CD14-positive monocyte (primary cell): ENCODE data around the gene PIAS4. TPM values are rescaled to one million over a fixed set of nuclear protein-coding genes. Genes with fewer than 3 reads are reported as not detected.
A peak's percentile ranks its signal among the peaks of the same experiment; 100 is the strongest.

Experiments used
- DNase-seq, 3 donors: peaks; one replicate each; pipeline ENCODE4 v3.0.0-alpha.2; 2011 to 2022
- H2AFZ ChIP-seq: 2 replicates; pipeline ENCODE4 v1.6.0; 2012; ENCODE audit warnings: mild to moderate bottlenecking, low read depth, low read length, inconsistent platforms; ENCODE audit not compliant: insufficient read depth, poor library complexity, severe bottlenecking
- H3K27ac ChIP-seq, 2 donors: 1 replicate in 1 of 2; 2 replicates in 1 of 2; pipeline ENCODE4 v1.5.1; 2012 to 2013; ENCODE audit warnings: low read length in 2 of 2, control low read depth in 1 of 2, inconsistent platforms in 1 of 2, low read depth in 1 of 2, mild to moderate bottlenecking in 1 of 2
- H3K27me3 ChIP-seq, 2 donors: one replicate each; pipeline versions ENCODE4 v1.6.0 to v1.6.1; 2011 to 2013; ENCODE audit warnings: low read length in 2 of 2; ENCODE audit not compliant: control insufficient read depth in 2 of 2, insufficient read depth in 2 of 2
- H3K36me3 ChIP-seq, 2 donors: replicated peaks in 1 of 2; 1 replicate in 1 of 2; 2 replicates in 1 of 2; pipeline versions ENCODE4 v1.5.1 to v1.6.1; 2012 to 2013; ENCODE audit warnings: low read length in 2 of 2, control low read depth in 1 of 2, inconsistent platforms in 1 of 2, mild to moderate bottlenecking in 1 of 2; ENCODE audit not compliant: insufficient read depth in 2 of 2, control insufficient read depth in 1 of 2
- H3K4me1 ChIP-seq, 2 donors: 1 replicate in 1 of 2; 2 replicates in 1 of 2; pipeline versions ENCODE4 v1.5.1 to v1.6.1; 2012 to 2013; ENCODE audit warnings: low read length in 2 of 2, control low read depth in 1 of 2, inconsistent platforms in 1 of 2, mild to moderate bottlenecking in 1 of 2, moderate library complexity in 1 of 2; ENCODE audit not compliant: insufficient read depth in 2 of 2, control insufficient read depth in 1 of 2
- H3K4me2 ChIP-seq: replicated peaks from 2 replicates; pipeline ENCODE3; 2012; ENCODE audit warnings: low read length, moderate library complexity, mild to moderate bottlenecking; ENCODE audit not compliant: poor library complexity, severe bottlenecking; ENCODE audit errors: extremely low read depth
- H3K4me3 ChIP-seq, 3 experiments: fragments of 200-600 bp in 1 of 3; sonication (generic) in 1 of 3; replicated peaks in 1 of 3; 1 replicate in 2 of 3; 2 replicates in 1 of 3; pipeline ENCODE4 v1.5.1; 2011 to 2013; ENCODE audit warnings: low read length in 3 of 3, mild to moderate bottlenecking in 3 of 3, control low read depth in 2 of 3, low read depth in 2 of 3, inconsistent platforms in 1 of 3, moderate library complexity in 1 of 3
- H3K79me2 ChIP-seq: 2 replicates; pipeline ENCODE4 v1.6.0; 2012; ENCODE audit warnings: mild to moderate bottlenecking, control low read depth, inconsistent platforms, low read length, moderate library complexity; ENCODE audit not compliant: insufficient read depth
- H3K9ac ChIP-seq: 2 replicates; pipeline ENCODE4 v1.6.0; 2017; ENCODE audit warnings: low read length, mild to moderate bottlenecking; ENCODE audit not compliant: insufficient read depth, poor library complexity, severe bottlenecking
- H3K9me3 ChIP-seq, 2 donors: replicated peaks in 1 of 2; 1 replicate in 1 of 2; 2 replicates in 1 of 2; pipeline versions ENCODE4 v1.5.1 to v1.6.1; 2012 to 2013; ENCODE audit warnings: low read length in 2 of 2, control low read depth in 1 of 2; ENCODE audit not compliant: control insufficient read depth in 1 of 2, insufficient read depth in 1 of 2
- H4K20me1 ChIP-seq: 2 replicates; pipeline ENCODE4 v1.6.0; 2012; ENCODE audit warnings: mild to moderate bottlenecking, low read length, control low read depth, moderate library complexity; ENCODE audit not compliant: insufficient read depth
- H3K27ac Mint-ChIP-seq, 7 donors: one replicate each; pipeline ENCODE4 v1.8.0; 2020; ENCODE audit warnings: mild to moderate bottlenecking in 7 of 7, mixed read lengths in 7 of 7, moderate library complexity in 6 of 7, inconsistent platforms in 2 of 7
- H3K27me3 Mint-ChIP-seq, 3 donors: one replicate each; pipeline ENCODE4 v1.8.0; 2021 to 2022; ENCODE audit warnings: low read depth in 3 of 3, mild to moderate bottlenecking in 3 of 3, mixed read lengths in 3 of 3, moderate library complexity in 3 of 3, inconsistent platforms in 1 of 3
- H3K36me3 Mint-ChIP-seq, 2 donors: one replicate each; pipeline ENCODE4 v1.8.0; 2020; ENCODE audit warnings: mixed read lengths in 2 of 2, inconsistent platforms in 1 of 2, mild to moderate bottlenecking in 1 of 2
- H3K4me1 Mint-ChIP-seq: one replicate; pipeline ENCODE4 v1.8.0; 2020; ENCODE audit warnings: mild to moderate bottlenecking, mixed read lengths
- H3K4me3 Mint-ChIP-seq, 2 donors: one replicate each; pipeline ENCODE4 v1.8.0; 2020; ENCODE audit warnings: mild to moderate bottlenecking in 2 of 2, mixed read lengths in 2 of 2, moderate library complexity in 1 of 2
- H3K9me3 Mint-ChIP-seq, 7 donors: one replicate each; pipeline ENCODE4 v1.8.0; 2020 to 2022; ENCODE audit warnings: mixed read lengths in 7 of 7, mild to moderate bottlenecking in 6 of 7, moderate library complexity in 6 of 7, inconsistent platforms in 2 of 7
- CTCF ChIP-seq: fragments of 200-600 bp; IDR thresholded peaks from one replicate; pipeline ENCODE4 v1.8.0; 2022; ENCODE audit warnings: antibody characterized with exemption, mild to moderate bottlenecking
- WGBS: methylation state at CpG from one replicate; pipeline ENCODE4 v1.1.5; 2013; ENCODE audit warnings: missing lambda C conversion rate; ENCODE audit not compliant: insufficient coverage; 5-methylcytosine and 5-hydroxymethylcytosine counted together
- intact Hi-C, 2 donors: fragments of 100-400 bp; cut with micrococcal nuclease; formaldehyde crosslinking; loops; one replicate each; pipeline versions ENCODE4 v1.15.0 to v1.15.1; 2023
- polyA plus RNA-seq, 3 donors: library from polyadenylated mRNA; depleted of rRNA in 1 of 3; unstranded in 2 of 3; stranded (reverse) in 1 of 3; fragments of 300-500 nt in 2 of 3; fragments of >200 nt in 1 of 3; fragmentation: Illumina TruSeq in 2 of 3; gene quantifications; 1 replicate in 2 of 3; 2 replicates in 1 of 3; pipeline ENCODE4 v1.2.3, GENCODE V29; 2012 to 2021

Gene PIAS4
- polyA plus RNA-seq, 3 donors: 2.3 to 8.1 (median 5.9) TPM

- Histone ChIP-seq H3K79me2 (peaks cover 5% of the 10 kb centered on the region), H3K9ac (no peak overlapping the region), H3K4me1 (peaks cover 37 to 39% of the 10 kb centered on the region in 2 donors), H3K36me3 (no peaks in the 10 kb centered on the region), H2AFZ (no peak overlapping the region), H3K4me2 (no peak overlapping the region), H3K27ac (no peak overlapping the region), H3K9me3 (no peaks in the 10 kb centered on the region), H3K27me3 (no peaks in the 10 kb centered on the region), H3K4me3 (no peak overlapping the region), H4K20me1 (no peaks in the 10 kb centered on the region)
- WGBS: 100% methylated on average over 2 of the region's 3 CpGs
- H3K27me3 Mint-ChIP-seq: peaks cover 0 to 4% (median 2%) of the 10 kb centered on the region in 3 donors
- no peak for TF ChIP-seq CTCF
- H3K27ac Mint-ChIP-seq: peak overlapping the region in 1 of 7 donors; percentile 71
- intact Hi-C loops: no loop called here
- peaks cover 0 to 3% (median 0%) of the 10 kb centered on the region in 7 donors for H3K9me3 Mint-ChIP-seq
- peaks cover 38% of the 10 kb centered on the region for H3K4me1 Mint-ChIP-seq
- H3K4me3 Mint-ChIP-seq: no peak overlapping the region
- no peak for DNase-seq
- H3K36me3 Mint-ChIP-seq: no peaks in the 10 kb centered on the region
Observed at GRCh38 chr19:4071610-4072009, 64.1 kb downstream of the PIAS4 start.

DNA sequence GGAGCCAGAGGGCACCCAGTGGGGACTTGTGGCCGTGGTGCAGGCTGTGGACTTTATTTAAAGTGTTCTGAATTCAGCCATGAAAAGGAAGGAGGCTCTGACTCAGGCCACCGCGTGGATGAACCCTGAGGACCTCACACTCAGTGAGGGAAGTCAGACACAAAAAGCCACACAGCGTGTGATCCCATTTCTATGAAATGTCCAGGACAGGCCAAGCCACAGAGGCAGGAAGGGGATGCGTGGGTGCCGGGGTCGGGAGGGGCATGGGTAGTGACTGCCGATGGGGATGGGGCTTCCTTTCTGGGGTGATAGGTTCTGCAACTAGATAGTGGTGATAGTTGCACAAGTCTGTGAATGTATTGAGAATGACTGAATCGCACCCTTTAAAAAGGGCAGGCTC lies 67.8 kb downstream of the PIAS4 start:
- no peaks in the 10 kb centered on the region for H3K36me3 Mint-ChIP-seq
- H4K20me1 ChIP-seq: no peaks in the 10 kb centered on the region
- peak overlapping the region; percentile 45 to 57 for H3K27ac ChIP-seq
- 8% methylated on average over 8 of the region's 9 CpGs for WGBS
- peak overlapping the region in 1 of 2 donors; percentile 41 for H3K4me3 Mint-ChIP-seq
- H3K4me1 Mint-ChIP-seq: peaks cover 36% of the 10 kb centered on the region
- no peak overlapping the region for H3K9ac ChIP-seq
- DNase-seq: peak; percentile 55 to 74 (median 60)
- no peaks in the 10 kb centered on the region for H3K9me3 ChIP-seq
- TF ChIP-seq CTCF: no peak
- H3K27ac Mint-ChIP-seq: peak overlapping the region; percentile 64 to 92 (median 83)
- H3K4me1 ChIP-seq: peaks cover 40 to 45% of the 10 kb centered on the region in 2 donors
- H3K79me2 ChIP-seq: peaks cover 7% of the 10 kb centered on the region
- no peaks in the 10 kb centered on the region for H3K36me3 ChIP-seq
- intact Hi-C loops: no loop called here
- H2AFZ ChIP-seq: peak overlapping the region; percentile 11
- H3K4me2 ChIP-seq: no peak overlapping the region
- H3K4me3 ChIP-seq: no peak overlapping the region
- H3K27me3 ChIP-seq: no peaks in the 10 kb centered on the region
- peaks cover 0 to 3% (median 0%) of the 10 kb centered on the region in 7 donors for H3K9me3 Mint-ChIP-seq
- peaks cover 0 to 3% (median 2%) of the 10 kb centered on the region in 3 donors for H3K27me3 Mint-ChIP-seq
